Measurements from ENCODE around the gene CSNK1G3. TPM values are rescaled to one million over a fixed set of nuclear protein-coding genes. Genes with fewer than 3 reads are reported as not detected.

Gene CSNK1G3
- polyA plus RNA-seq, 1 donor (not counting 4 experiments of a cell fraction or from before 2014, with no cell fraction given), result 34.0 TPM

GRCh38 chr5:123511290-123511647, 708 bp upstream of the CSNK1G3 start:
- no peak for TF ChIP-seq EZH2 (IDR thresholded peaks at IDR 0.05; ENCODE audit: low read length)
- no peak for TF ChIP-seq CTCF (optimal IDR thresholded peaks at IDR 0.05 in 1 of 3, IDR thresholded peaks at IDR 0.05 in 1 of 3, conservative IDR thresholded peaks at IDR 0.05 in 1 of 3; ENCODE audit: extremely low read depth in 1 of 3, insufficient read depth in 2 of 3, low read length in 3 of 3)
- Histone ChIP-seq H3K9me1 (ENCODE audit: control insufficient read depth, extremely low read depth, insufficient read depth, low read length) (no peaks in the 10 kb centered on the region), H3K27ac (ENCODE audit: control insufficient read depth, insufficient read depth, low read length) (peak overlapping the region; percentile 89), H3K4me3 (ENCODE audit: control insufficient read depth in 2 of 3, extremely low read depth in 1 of 3, insufficient read depth in 2 of 3, low read depth in 1 of 3, low read length in 3 of 3) (peak overlapping the region; percentile 24 to 75 (median 58)), H3K9ac (ENCODE audit: control insufficient read depth, extremely low read depth, insufficient read depth, low read length) (peak overlapping the region; percentile 86), H3K36me3 (ENCODE audit: control insufficient read depth in 2 of 2, extremely low read depth in 1 of 2, insufficient read depth in 2 of 2, low read length in 2 of 2) (no peaks in the 10 kb centered on the region), H3K79me2 (ENCODE audit: control insufficient read depth, insufficient read depth, low read length) (peaks cover 36% of the 10 kb centered on the region), H4K20me1 (ENCODE audit: control insufficient read depth, extremely low read depth, insufficient read depth, low read length) (no peaks in the 10 kb centered on the region), H3K9me3 (ENCODE audit: control insufficient read depth, low read depth, low read length) (no peaks in the 10 kb centered on the region), H3K4me2 (ENCODE audit: control insufficient read depth, extremely low read depth, insufficient read depth, low read depth, low read length) (peak overlapping the region; percentile 87), H3K4me1 (ENCODE audit: control insufficient read depth, extremely low read depth, insufficient read depth, low read length) (peaks cover 20% of the 10 kb centered on the region), H2AFZ (ENCODE audit: control insufficient read depth, low read length) (peak overlapping the region; percentile 91), H3K27me3 (ENCODE audit: control insufficient read depth, extremely low read depth, insufficient read depth, low read length) (no peaks in the 10 kb centered on the region)
- FAIRE-seq (no peak), DNase-seq (ENCODE audit: low read depth, low spot score) (peak; percentile 15)
- dilution Hi-C loops (cut with MboI; ENCODE audit: extremely low pct_ligation_motif_present, low sequenced_read_pairs), result no loop called here

- Histone ChIP-seq H2AFZ (ENCODE audit: control insufficient read depth, low read length) (peak overlapping the region; percentile 64), H3K9me3 (ENCODE audit: control insufficient read depth, low read depth, low read length) (no peaks in the 10 kb centered on the region), H3K4me2 (ENCODE audit: control insufficient read depth, extremely low read depth, insufficient read depth, low read depth, low read length) (peak overlapping the region; percentile 94), H3K9me1 (ENCODE audit: control insufficient read depth, extremely low read depth, insufficient read depth, low read length) (no peaks in the 10 kb centered on the region), H3K36me3 (ENCODE audit: control insufficient read depth in 2 of 2, extremely low read depth in 1 of 2, insufficient read depth in 2 of 2, low read length in 2 of 2) (no peaks in the 10 kb centered on the region), H3K4me1 (ENCODE audit: control insufficient read depth, extremely low read depth, insufficient read depth, low read length) (peaks cover 20% of the 10 kb centered on the region), H3K79me2 (ENCODE audit: control insufficient read depth, insufficient read depth, low read length) (peaks cover 50% of the 10 kb centered on the region), H3K4me3 (ENCODE audit: control insufficient read depth in 2 of 3, extremely low read depth in 1 of 3, insufficient read depth in 2 of 3, low read depth in 1 of 3, low read length in 3 of 3) (peak overlapping the region; percentile 75 to 93 (median 85)), H3K27me3 (ENCODE audit: control insufficient read depth, extremely low read depth, insufficient read depth, low read length) (no peaks in the 10 kb centered on the region), H3K27ac (ENCODE audit: control insufficient read depth, insufficient read depth, low read length) (peak overlapping the region; percentile 74), H3K9ac (ENCODE audit: control insufficient read depth, extremely low read depth, insufficient read depth, low read length) (peak overlapping the region; percentile 88), H4K20me1 (ENCODE audit: control insufficient read depth, extremely low read depth, insufficient read depth, low read length) (no peaks in the 10 kb centered on the region)
- dilution Hi-C loops (cut with MboI; ENCODE audit: extremely low pct_ligation_motif_present, low sequenced_read_pairs), result no loop called here
- FAIRE-seq (peak; percentile 77), DNase-seq (ENCODE audit: low read depth, low spot score) (no peak)
- TF ChIP-seq EZH2 (IDR thresholded peaks at IDR 0.05; ENCODE audit: low read length) (no peak), CTCF (optimal IDR thresholded peaks at IDR 0.05 in 1 of 3, IDR thresholded peaks at IDR 0.05 in 1 of 3, conservative IDR thresholded peaks at IDR 0.05 in 1 of 3; ENCODE audit: extremely low read depth in 1 of 3, insufficient read depth in 2 of 3, low read length in 3 of 3) (no peak)
Observed at GRCh38 chr5:123512611-123513461, 859 bp downstream of the CSNK1G3 start.

Measured in keratinocyte (primary cell).